Aorta (tissue), 5 donors: Measurements from ENCODE around the gene PDE4B. TPM values are rescaled to one million over a fixed set of nuclear protein-coding genes. Genes with fewer than 3 reads are reported as not detected.
"Not testable (repeated sequence)": the region's sequence is repeated elsewhere in the genome, so short reads cannot be mapped to it uniquely, and the experiment has no call there.

ENCODE experiments used
- ATAC-seq: fragments of 200-7000 bp; cut with Tn5 transposase; one replicate; pipeline ENCODE4 v1.9.1; 2022; ENCODE audit warnings: moderate library complexity; ENCODE audit not compliant: low FRiP score
- DNase-seq, 2 donors: peaks; one replicate each; pipeline ENCODE4 v3.0.0-alpha.2; 2020
- H3K27ac ChIP-seq, 2 donors: one replicate each; pipeline ENCODE4 v1.5.1; 2013; ENCODE audit warnings: low read length in 2 of 2, mild to moderate bottlenecking in 2 of 2, moderate library complexity in 2 of 2, control low read depth in 1 of 2, inconsistent platforms in 1 of 2, low read depth in 1 of 2
- H3K27me3 ChIP-seq, 2 donors: one replicate each; pipeline ENCODE4 v1.6.1; 2013; ENCODE audit warnings: control low read depth in 1 of 2, low read length in 1 of 2, mild to moderate bottlenecking in 1 of 2, moderate library complexity in 1 of 2; ENCODE audit not compliant: insufficient read depth in 2 of 2, control insufficient read depth in 1 of 2
- H3K36me3 ChIP-seq, 2 donors: one replicate each; pipeline ENCODE4 v1.6.1; 2013; ENCODE audit warnings: control low read depth in 1 of 2, low read length in 1 of 2, mild to moderate bottlenecking in 1 of 2; ENCODE audit not compliant: insufficient read depth in 2 of 2, control insufficient read depth in 1 of 2
- H3K4me1 ChIP-seq, 2 donors: one replicate each; pipeline ENCODE4 v1.6.1; 2013; ENCODE audit warnings: low read length in 2 of 2, control low read depth in 1 of 2, mild to moderate bottlenecking in 1 of 2, moderate library complexity in 1 of 2; ENCODE audit not compliant: insufficient read depth in 2 of 2, control insufficient read depth in 1 of 2
- H3K4me3 ChIP-seq, 2 donors: one replicate each; pipeline ENCODE4 v1.5.1; 2013; ENCODE audit warnings: low read length in 2 of 2, control low read depth in 1 of 2, mild to moderate bottlenecking in 1 of 2
- H3K9me3 ChIP-seq: one replicate; pipeline ENCODE4 v1.6.1; 2013; ENCODE audit warnings: mild to moderate bottlenecking, low read length; ENCODE audit not compliant: control insufficient read depth
- WGBS, 2 donors: extraction: QIAGEN DNeasy Blood & Tissue Kit; methylation state at CpG; one replicate each; pipeline ENCODE4 v1.1.7; 2013; 5-methylcytosine and 5-hydroxymethylcytosine counted together
- intact Hi-C, 2 donors: fragments of 100-400 bp; cut with DNase I; formaldehyde crosslinking; loops; one replicate each; pipeline versions ENCODE4 v1.14.2 to v1.15.0; 2022
- polyA plus RNA-seq, 2 donors: library from polyadenylated mRNA; stranded (reverse); fragments of 200-250 nt; gene quantifications; one replicate each; pipeline ENCODE4 v1.2.3, GENCODE V29; 2013
- total RNA-seq, 2 donors: library from RNA; stranded (reverse); fragmentation: NEBNext Ultra II Directional; extraction: Animal tissue kit (Norgen Biotek cat#: 25700); gene quantifications; one replicate each; pipeline ENCODE4 v1.2.1, GENCODE V29; 2021
- donor health status: healthy with polysubstance abuse.
- donor health status: Bipolar disorder and iron deficiency.
- donor health status: DM: no; HTN: no; CAD: no.
- donor health status: DM: no; HTN: no; CAD: no.
- donor health status: DM: yes; HTN: yes; CAD: no.

The PDE4B gene
- total and polyA plus RNA-seq, 4 donors = 4.8 to 24.5 (median 12.5) TPM

DNA sequence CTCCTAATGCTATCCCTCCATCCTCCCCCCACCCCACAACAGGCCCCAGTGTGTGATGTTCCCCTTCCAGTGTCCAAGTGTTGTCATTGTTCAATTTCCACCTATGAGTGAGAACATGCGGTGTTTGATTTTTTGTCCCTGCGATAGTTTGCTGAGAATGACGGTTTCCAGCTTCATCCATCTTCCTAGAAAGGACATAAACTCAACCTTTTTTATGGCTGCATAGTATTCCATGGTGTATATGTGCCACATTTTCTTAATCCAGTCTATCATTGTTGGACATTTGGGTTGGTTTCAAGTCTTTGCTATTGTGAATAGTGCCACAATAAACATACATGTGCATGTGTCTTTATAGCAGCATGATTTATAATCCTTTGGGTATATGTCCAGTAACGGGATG lies 308.3 kb downstream of the PDE4B start:
- H3K27me3 ChIP-seq, ATAC-seq, intact Hi-C loops, H3K27ac ChIP-seq, H3K36me3 ChIP-seq, H3K9me3 ChIP-seq, H3K4me1 ChIP-seq, H3K4me3 ChIP-seq, DNase-seq: not testable (repeated sequence)
- WGBS, 2 donors = 96 to 97% methylated on average over 3 of the region's 4 CpGs

DNA sequence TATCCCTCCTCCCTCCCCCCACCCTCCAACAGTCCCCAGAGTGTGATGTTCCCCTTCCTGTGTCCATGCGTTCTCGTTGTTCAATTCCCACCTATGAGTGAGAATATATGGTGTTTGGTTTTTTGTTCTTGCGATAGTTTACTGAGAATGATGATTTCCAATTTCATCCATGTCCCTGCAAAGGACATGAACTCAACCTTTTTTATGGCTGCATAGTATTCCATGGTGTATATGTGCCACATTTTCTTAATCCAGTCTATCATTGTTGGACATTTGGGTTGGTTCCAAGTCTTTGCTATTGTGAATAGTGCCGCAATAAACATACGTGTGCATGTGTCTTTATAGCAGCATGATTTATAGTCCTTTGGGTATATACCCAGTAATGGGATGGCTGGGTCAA lies 311.4 kb downstream of the PDE4B start:
- H3K9me3 ChIP-seq, intact Hi-C loops, H3K4me1 ChIP-seq, DNase-seq, H3K27me3 ChIP-seq, H3K4me3 ChIP-seq, H3K36me3 ChIP-seq, H3K27ac ChIP-seq, ATAC-seq: not testable (repeated sequence)
- 92% methylated on average over 3 of the region's 5 CpGs for WGBS, 2 donors

DNA sequence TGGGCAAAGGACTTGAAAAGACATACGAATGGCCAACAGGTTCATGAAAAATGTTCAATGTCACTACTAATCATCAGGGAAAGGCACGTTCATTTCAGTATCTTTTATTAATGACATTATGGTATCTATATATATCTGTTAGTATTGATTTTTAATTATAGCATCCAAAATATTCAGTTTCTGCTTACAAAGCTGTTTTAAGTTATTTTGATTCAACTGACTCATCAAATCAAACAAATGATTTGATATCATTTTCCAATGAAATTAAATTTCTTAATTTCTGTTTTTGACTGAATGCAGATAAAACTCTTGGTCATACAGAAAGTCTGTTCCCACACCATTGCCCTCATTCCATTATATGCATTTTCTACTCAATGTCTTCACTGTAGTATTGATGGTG lies 315.9 kb downstream of the PDE4B start:
- no peaks in the 10 kb centered on the region for H3K9me3 ChIP-seq
- intact Hi-C loops = no loop called here
- no peaks in the 10 kb centered on the region for H3K4me1 ChIP-seq
- no peak overlapping the region for H3K27ac ChIP-seq
- H3K36me3 ChIP-seq = no peaks in the 10 kb centered on the region
- ATAC-seq (no peak), DNase-seq (no peak)
- 77 to 83% methylated on average over 2 of the region's 2 CpGs for WGBS, 2 donors
- H3K27me3 ChIP-seq = no peaks in the 10 kb centered on the region
- H3K4me3 ChIP-seq = no peak overlapping the region

DNA sequence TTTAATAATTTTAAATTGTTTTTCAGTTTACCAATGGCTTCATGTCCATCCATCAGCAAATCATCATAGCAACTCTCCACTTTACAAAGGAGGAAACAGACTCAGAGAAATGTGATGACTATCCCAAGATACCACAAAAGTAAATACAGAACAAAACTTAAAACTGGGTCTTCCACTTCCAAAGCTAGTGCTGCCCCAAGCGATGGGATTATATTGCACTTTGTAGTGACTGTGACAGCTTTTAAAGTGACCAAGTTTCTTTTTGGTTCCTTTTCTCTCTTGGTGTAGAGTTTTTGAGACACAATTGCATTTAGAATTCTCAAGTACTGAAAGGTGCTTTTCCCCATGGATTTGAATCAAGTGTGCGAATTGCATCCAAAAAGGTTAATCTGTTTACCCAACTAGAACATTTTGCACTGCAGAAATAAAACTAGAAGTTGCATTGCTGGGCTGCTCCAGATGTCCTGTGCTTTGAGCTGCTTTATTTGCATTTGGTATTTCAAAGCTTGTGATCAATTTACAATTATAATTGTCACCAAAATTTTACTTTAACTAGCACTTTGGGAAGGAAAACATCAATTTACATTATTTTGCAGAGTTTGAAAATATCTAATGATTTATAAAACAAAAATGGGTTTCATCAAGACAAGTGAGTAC lies 320.2 kb downstream of the PDE4B start:
- H3K4me3 ChIP-seq = no peak overlapping the region
- DNase-seq (no peak), ATAC-seq (no peak)
- intact Hi-C loops = no loop called here
- H3K27me3 ChIP-seq = no peaks in the 10 kb centered on the region
- 70 to 75% methylated on average over 2 of the region's 2 CpGs for WGBS, 2 donors
- H3K27ac ChIP-seq = no peak overlapping the region
- H3K36me3 ChIP-seq = no peaks in the 10 kb centered on the region
- H3K4me1 ChIP-seq = no peaks in the 10 kb centered on the region
- no peaks in the 10 kb centered on the region for H3K9me3 ChIP-seq

DNA sequence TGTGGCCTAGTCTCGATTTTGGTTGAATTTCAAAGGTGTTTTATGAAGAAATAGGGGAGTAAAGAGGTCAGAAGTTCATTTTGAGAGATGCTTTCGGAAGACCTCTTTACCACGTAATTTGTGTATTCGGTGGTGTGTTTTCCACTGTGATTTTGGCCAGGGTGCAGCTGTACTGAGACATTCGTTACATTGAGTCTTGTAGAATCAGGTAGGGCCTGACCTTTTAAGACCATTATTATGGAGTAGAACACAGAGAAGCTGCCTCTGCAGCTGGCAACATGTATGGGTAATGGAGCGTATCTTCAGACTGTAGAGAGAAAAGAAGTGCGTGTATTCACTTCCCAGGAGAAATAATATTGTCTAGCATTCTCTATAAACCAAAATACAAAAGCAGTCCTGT lies 326.5 kb downstream of the PDE4B start:
- ATAC-seq = no peak

DNA sequence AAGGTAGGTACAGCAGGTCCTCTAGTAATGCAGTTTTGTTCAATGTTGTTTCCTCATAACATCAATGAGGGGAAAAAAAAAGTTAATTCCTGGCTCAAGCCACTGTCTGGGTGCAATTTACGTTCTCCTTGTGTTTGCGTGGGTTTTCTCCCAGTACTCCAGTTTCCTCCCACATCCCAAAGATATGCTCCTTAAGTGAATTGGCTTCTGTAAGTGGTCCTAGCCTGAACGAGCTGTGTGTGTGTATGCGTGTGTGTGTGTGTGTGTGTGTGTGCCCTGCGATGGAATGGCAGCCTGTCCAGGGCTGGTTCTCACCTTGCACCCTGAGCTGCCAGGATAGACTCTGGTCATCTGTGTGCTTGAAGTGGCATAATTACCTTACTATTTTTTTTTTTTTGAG lies 332.0 kb downstream of the PDE4B start:
- H3K4me1 ChIP-seq = no peaks in the 10 kb centered on the region
- H3K27ac ChIP-seq = no peak overlapping the region
- H3K9me3 ChIP-seq = no peaks in the 10 kb centered on the region
- no peak for ATAC-seq
- H3K36me3 ChIP-seq = no peaks in the 10 kb centered on the region
- WGBS, 2 donors = 70 to 78% methylated on average over 5 of the region's 5 CpGs
- H3K27me3 ChIP-seq = peaks cover 0 to 3% of the 10 kb centered on the region in 2 donors
- intact Hi-C loops = no loop called here
- H3K4me3 ChIP-seq = no peak overlapping the region
- no peak for DNase-seq

More for the DNA sequence above, 326.5 kb downstream of the PDE4B start:
- DNase-seq = no peak
- no peaks in the 10 kb centered on the region for H3K9me3 ChIP-seq
- H3K27ac ChIP-seq = no peak overlapping the region
- no peaks in the 10 kb centered on the region for H3K4me1 ChIP-seq
- H3K36me3 ChIP-seq = no peaks in the 10 kb centered on the region
- intact Hi-C loops = no loop called here
- no peak overlapping the region for H3K4me3 ChIP-seq
- peaks cover 0 to 3% of the 10 kb centered on the region in 2 donors for H3K27me3 ChIP-seq
- 91 to 92% methylated on average over 7 of the region's 7 CpGs for WGBS, 2 donors

DNA sequence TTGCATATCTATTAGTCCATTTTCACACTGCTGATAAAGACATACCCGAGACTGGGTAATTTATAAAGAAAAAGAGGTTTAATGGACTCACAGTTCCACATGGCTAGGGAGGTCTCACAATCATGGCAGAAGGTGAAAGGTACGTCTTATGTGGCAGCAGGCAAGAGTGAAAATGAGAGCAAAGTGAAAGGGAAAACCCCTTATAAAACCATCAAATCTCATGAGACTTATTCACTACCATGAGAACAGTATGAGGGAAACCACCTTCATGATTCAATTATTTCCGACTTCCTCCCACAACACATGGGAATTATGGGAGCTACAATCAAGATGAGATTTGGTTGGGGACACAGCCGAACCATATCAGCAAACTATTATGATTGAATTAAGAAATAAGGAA lies 335.9 kb downstream of the PDE4B start:
- intact Hi-C loops, DNase-seq, H3K4me1 ChIP-seq, H3K27me3 ChIP-seq, H3K27ac ChIP-seq, ATAC-seq, H3K36me3 ChIP-seq, H3K4me3 ChIP-seq, H3K9me3 ChIP-seq: not testable (repeated sequence)
- WGBS, 2 donors = 77 to 81% methylated on average over 4 of the region's 4 CpGs

DNA sequence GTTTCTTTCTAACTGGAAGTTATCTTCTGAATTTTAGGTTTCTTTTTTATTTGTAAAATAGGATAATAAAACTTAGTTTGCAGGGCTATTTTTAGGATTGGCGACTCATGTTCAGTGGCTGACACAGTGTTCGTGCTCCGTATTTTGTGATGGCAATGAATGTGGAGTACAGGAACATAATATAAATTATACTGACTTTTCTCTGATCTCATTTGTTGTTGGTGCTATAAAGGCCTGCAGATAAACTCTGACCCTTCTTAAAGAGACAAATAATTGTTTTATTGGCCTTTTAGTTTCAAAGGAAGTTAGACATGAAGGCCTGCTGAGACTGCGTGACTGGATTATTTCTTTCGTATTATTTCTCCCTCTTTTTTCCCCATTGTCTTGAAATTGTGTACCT lies 339.6 kb downstream of the PDE4B start:
- H3K27me3 ChIP-seq = no peaks in the 10 kb centered on the region
- H3K4me1 ChIP-seq = no peaks in the 10 kb centered on the region
- 52 to 58% methylated on average over 5 of the region's 5 CpGs for WGBS, 2 donors
- DNase-seq (no peak), ATAC-seq (no peak)
- intact Hi-C loops = no loop called here
- no peaks in the 10 kb centered on the region for H3K36me3 ChIP-seq
- H3K9me3 ChIP-seq = no peaks in the 10 kb centered on the region
- no peak overlapping the region for H3K27ac ChIP-seq
- no peak overlapping the region for H3K4me3 ChIP-seq

DNA sequence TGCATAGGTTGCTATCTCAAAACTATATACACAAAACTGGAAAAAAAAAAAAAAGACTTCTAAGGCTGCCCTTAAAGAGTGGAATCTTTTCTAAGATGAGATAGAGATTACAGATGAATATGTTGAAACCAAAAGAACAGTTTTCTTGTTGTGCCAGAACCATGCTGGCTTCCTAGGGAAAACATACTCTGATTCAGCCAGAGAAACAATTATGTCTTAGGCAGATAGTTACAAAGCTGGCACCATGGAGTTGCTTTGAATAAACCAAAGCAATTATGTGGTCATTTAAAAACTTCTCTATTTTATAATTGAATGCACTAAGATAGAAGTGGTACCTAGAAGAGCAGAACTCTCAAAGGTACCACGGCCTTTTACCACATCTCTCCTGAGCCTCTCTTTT lies 341.3 kb downstream of the PDE4B start:
- Histone ChIP-seq H3K27me3 (no peaks in the 10 kb centered on the region), H3K4me3 (no peak overlapping the region), H3K9me3 (no peaks in the 10 kb centered on the region), H3K36me3 (no peaks in the 10 kb centered on the region), H3K27ac (no peak overlapping the region), H3K4me1 (no peaks in the 10 kb centered on the region)
- DNase-seq = no peak
- 94 to 96% methylated on average over 1 of the region's 1 CpG for WGBS, 2 donors
- no peak for ATAC-seq
- intact Hi-C loops = no loop called here
